Vagina (tissue), 2 donors: ENCODE data around the gene ST6GALNAC3. TPM values are rescaled to one million over a fixed set of nuclear protein-coding genes. Genes with fewer than 3 reads are reported as not detected.

Experiments
- DNase-seq, 2 donors: peaks; one replicate each; pipeline ENCODE4 v3.0.0-alpha.2; 2017; ENCODE audit errors: extremely low spot score in 2 of 2
- H3K27ac ChIP-seq: fragments of 200-600 bp; sonication (generic); one replicate; pipeline ENCODE4 v1.5.1; 2019
- H3K27me3 ChIP-seq: fragments of 200-600 bp; sonication (generic); one replicate; pipeline ENCODE4 v1.5.1; 2019
- H3K36me3 ChIP-seq, 2 donors: fragments of 200-600 bp; sonication (generic); one replicate each; pipeline ENCODE4 v1.5.1; 2017 to 2019
- H3K4me1 ChIP-seq: fragments of 200-600 bp; sonication (generic); one replicate; pipeline ENCODE4 v1.5.1; 2019
- H3K4me3 ChIP-seq, 2 donors: fragments of 200-600 bp; sonication (generic); 1 replicate in 1 of 2; 2 replicates in 1 of 2; pipeline ENCODE4 v1.5.1; 2016 to 2019
- H3K9me3 ChIP-seq: fragments of 200-600 bp; sonication (generic); one replicate; pipeline ENCODE4 v1.5.1; 2019
- CTCF ChIP-seq, 3 experiments: fragments of 450-650 bp in 2 of 3; fragments of 200-600 bp in 1 of 3; sonication (generic) in 1 of 3; IDR thresholded peaks; one replicate each; pipeline ENCODE4 v1.5.1; 2017 to 2019; ENCODE audit warnings: antibody characterized with exemption in 3 of 3, mild to moderate bottlenecking in 2 of 3, moderate library complexity in 2 of 3
- POLR2A ChIP-seq, 2 donors: fragments of 450-650 bp; IDR thresholded peaks; one replicate each; pipeline ENCODE4 v1.6.1; 2017; ENCODE audit warnings: antibody characterized with exemption in 2 of 2, mild to moderate bottlenecking in 2 of 2, moderate library complexity in 2 of 2
- POLR2AphosphoS5 ChIP-seq, 2 donors: sonication (generic); formaldehyde crosslinking; IDR thresholded peaks; one replicate each; pipeline ENCODE4 v1.9.0; 2017; ENCODE audit warnings: antibody characterized with exemption in 2 of 2, mild to moderate bottlenecking in 2 of 2, low read depth in 1 of 2; ENCODE audit not compliant: insufficient read depth in 1 of 2
- intact Hi-C: fragments of 100-400 bp; cut with DNase I; formaldehyde crosslinking; loops from one replicate; pipeline ENCODE4 v1.15.1; 2023
- total RNA-seq: library from RNA; depleted of rRNA; stranded (reverse); fragments of >200 nt; gene quantifications from one replicate; pipeline ENCODE4 v1.2.3, GENCODE V29; 2016

ST6GALNAC3 gene
- total RNA-seq, 1 donor from 2014 or later, result 21.1 TPM

DNA sequence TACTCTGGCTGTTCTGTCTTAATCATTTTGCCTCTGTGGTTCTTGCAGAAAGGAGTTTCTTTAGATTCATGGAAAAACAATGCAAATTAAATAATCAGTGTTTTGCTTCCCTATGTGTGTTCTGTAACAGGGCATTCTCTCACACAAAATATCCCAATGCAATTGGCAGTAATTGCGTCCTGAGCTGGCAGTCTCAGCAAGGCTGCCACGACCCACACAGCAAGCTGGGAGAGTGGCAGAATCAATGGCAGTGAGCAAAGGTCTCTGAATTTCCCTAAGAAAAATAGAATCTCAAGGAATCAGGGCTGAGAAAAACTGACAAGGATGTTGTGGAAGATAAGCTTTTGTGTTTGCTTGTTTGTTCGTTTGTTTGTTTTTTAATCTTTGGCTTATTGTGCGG is 594.6 kb downstream of the ST6GALNAC3 start:
- no peak overlapping the region for H3K4me3 ChIP-seq
- intact Hi-C loops, result no loop called here
- DNase-seq, result no peak

DNA sequence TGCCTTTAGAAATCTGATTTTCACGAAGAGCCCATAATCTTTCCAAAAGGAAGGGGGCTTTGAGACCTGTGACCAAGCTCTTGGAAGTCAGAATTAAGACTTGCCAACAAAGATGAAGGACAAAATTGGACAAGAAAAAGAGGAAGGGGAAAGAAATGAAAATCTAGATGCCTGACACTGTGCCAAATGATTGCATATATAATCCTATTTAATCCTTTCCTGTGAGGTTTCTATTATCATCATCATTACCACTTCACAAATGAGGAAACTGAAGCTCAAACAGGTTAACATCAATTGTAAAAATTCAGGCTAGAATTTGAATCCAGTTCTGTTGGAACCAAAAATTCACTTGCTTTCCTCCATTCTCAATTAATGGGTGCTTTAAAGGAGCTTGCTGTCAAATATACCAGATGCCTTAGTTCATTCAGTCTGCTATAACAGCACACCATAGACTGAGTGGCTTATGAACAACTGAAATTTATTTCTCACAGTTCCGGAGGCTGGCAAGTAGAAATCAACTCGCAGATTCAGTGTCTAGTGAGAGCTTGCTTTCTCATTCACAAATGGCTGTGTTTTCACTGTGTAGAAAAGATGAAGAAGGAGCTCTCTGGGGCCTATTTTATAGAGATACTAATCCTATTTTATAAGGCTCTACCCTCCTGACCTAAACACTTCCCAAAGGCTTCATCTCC is 595.2 kb downstream of the ST6GALNAC3 start:
- H3K9me3 ChIP-seq, result no peaks in the 10 kb centered on the region
- intact Hi-C loops, result no loop called here

More for the DNA sequence above, 594.6 kb downstream of the ST6GALNAC3 start:
- H3K9me3 ChIP-seq, result no peaks in the 10 kb centered on the region
- H3K27ac ChIP-seq, result no peak overlapping the region
- no peaks in the 10 kb centered on the region for H3K4me1 ChIP-seq
- TF ChIP-seq POLR2A (IDR thresholded peaks at IDR 0.05) (no peak), CTCF (IDR thresholded peaks at IDR 0.05) (no peak)
- no peaks in the 10 kb centered on the region for H3K36me3 ChIP-seq
- H3K27me3 ChIP-seq, result no peaks in the 10 kb centered on the region

DNA sequence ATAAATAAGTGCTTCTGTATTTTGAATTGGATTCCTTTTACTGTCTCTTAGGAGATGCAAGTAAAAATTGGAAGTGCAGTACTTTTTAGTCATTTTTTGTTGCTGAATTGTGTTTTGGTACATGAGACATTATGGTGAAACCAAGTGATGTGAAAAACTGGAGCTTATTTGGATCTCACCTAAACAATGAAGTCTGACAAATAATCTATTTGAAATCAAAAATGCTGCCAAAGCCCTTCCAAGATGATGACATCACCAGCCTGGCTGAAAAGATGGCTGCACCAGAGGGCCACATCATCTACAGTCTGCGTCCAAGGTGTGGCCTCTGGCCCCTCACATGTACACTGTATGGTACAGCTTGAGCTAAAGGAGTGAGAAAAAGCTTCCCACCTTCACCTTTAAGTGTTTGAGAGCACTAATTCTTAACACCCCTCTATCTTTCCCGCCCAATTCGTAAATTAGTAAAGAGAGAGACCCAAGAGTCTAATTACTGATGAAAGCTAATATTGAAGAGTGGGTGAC is 600.2 kb downstream of the ST6GALNAC3 start:
- no peak overlapping the region for H3K4me3 ChIP-seq
- H3K27me3 ChIP-seq, result no peaks in the 10 kb centered on the region
- no peak for TF ChIP-seq POLR2AphosphoS5 (IDR thresholded peaks at IDR 0.05; ENCODE audit: insufficient read depth in 1 of 2, low read depth in 1 of 2)
- no peak for TF ChIP-seq POLR2A (IDR thresholded peaks at IDR 0.05)
- TF ChIP-seq CTCF (IDR thresholded peaks at IDR 0.05), result no peak
- H3K9me3 ChIP-seq, result no peaks in the 10 kb centered on the region
- H3K36me3 ChIP-seq, result no peaks in the 10 kb centered on the region
- intact Hi-C loops, result no loop called here
- no peak overlapping the region for H3K27ac ChIP-seq
- peak in 1 of 2 donors; percentile 32 for DNase-seq
- H3K4me1 ChIP-seq, result no peaks in the 10 kb centered on the region

More for the DNA sequence above, 595.2 kb downstream of the ST6GALNAC3 start:
- TF ChIP-seq POLR2AphosphoS5 (IDR thresholded peaks at IDR 0.05; ENCODE audit: insufficient read depth in 1 of 2, low read depth in 1 of 2) (no peak), CTCF (IDR thresholded peaks at IDR 0.05) (no peak), POLR2A (IDR thresholded peaks at IDR 0.05) (no peak)
- Histone ChIP-seq H3K36me3 (no peaks in the 10 kb centered on the region), H3K27ac (no peak overlapping the region), H3K27me3 (no peaks in the 10 kb centered on the region), H3K4me1 (no peaks in the 10 kb centered on the region), H3K4me3 (no peak overlapping the region)
- DNase-seq, result no peak

GRCh38 chr1:76677416-76678405 is 603.2 kb downstream of the ST6GALNAC3 start:
- H3K4me3 ChIP-seq, result no peak overlapping the region
- H3K27me3 ChIP-seq, result no peaks in the 10 kb centered on the region
- H3K9me3 ChIP-seq, result no peaks in the 10 kb centered on the region
- no peak overlapping the region for H3K27ac ChIP-seq
- intact Hi-C loops, result no loop called here
- H3K36me3 ChIP-seq, result no peaks in the 10 kb centered on the region
- no peaks in the 10 kb centered on the region for H3K4me1 ChIP-seq
- TF ChIP-seq CTCF (IDR thresholded peaks at IDR 0.05) (no peak), POLR2AphosphoS5 (IDR thresholded peaks at IDR 0.05; ENCODE audit: insufficient read depth in 1 of 2, low read depth in 1 of 2) (no peak), POLR2A (IDR thresholded peaks at IDR 0.05) (no peak)
- no peak for DNase-seq
